HepG2 (cell line): ENCODE data around the gene CNNM2. TPM values are rescaled to one million over a fixed set of nuclear protein-coding genes. Genes with fewer than 3 reads are reported as not detected.

Source experiments
- ATAC-seq: fragments of 200-7000 bp; cut with Tn5 transposase; 3 replicates; pipeline ENCODE4 v1.9.1; 2020; ENCODE audit warnings: mild to moderate bottlenecking, moderate library complexity
- BruUV-seq: library from RNA; stranded (reverse); fragments of 400-500 nt; replicated peaks from 2 replicates; lab custom pipeline; 2021; lab: Mats Ljungman, UMichigan
- CTCF ChIA-PET: fragments of 300-600 bp; formaldehyde crosslinking; extraction: SDS; loops from one replicate; lab custom pipeline; 2021; ENCODE audit warnings: low total read pairs, inconsistent platforms, low intra/inter-chr PET ratio; lab: Yijun Ruan, JAX
- POLR2A ChIA-PET: fragments of 350-600 bp; sonication (Branson Sonifier 250); formaldehyde crosslinking; loops from one replicate; lab custom pipeline; 2020; ENCODE audit warnings: antibody characterized with exemption, inconsistent platforms; lab: Yijun Ruan, JAX
- DNase-seq: peaks from one replicate; pipeline ENCODE4 v3.0.0-alpha.2; 2015; ENCODE audit warnings: low spot score
- FAIRE-seq: peaks from 3 replicates; lab custom pipeline; 2011; peaks lifted over from hg19 to GRCh38; lab: Jason Lieb, UNC
- H2AFZ ChIP-seq: one replicate; pipeline ENCODE4 v1.6.1; 2011; ENCODE audit warnings: low read length, inconsistent platforms
- H3K27ac ChIP-seq: fragments of 300-600 bp; 3 replicates; pipeline ENCODE4 v1.8.0; 2011; ENCODE audit warnings: mixed run types, mild to moderate bottlenecking, mixed read lengths, low read length, inconsistent platforms; ENCODE audit not compliant: insufficient read depth; ENCODE audit errors: extremely low read length
- H3K27me3 ChIP-seq, 2 experiments: fragments of 200-600 bp in 1 of 2; 2 replicates in 1 of 2; 3 replicates in 1 of 2; pipeline versions ENCODE4 v1.6.0 to v1.8.0; 2011; ENCODE audit warnings: low read length in 2 of 2, mild to moderate bottlenecking in 2 of 2, moderate library complexity in 2 of 2, inconsistent platforms in 1 of 2; ENCODE audit not compliant: insufficient read depth in 2 of 2, control insufficient read depth in 1 of 2
- H3K36me3 ChIP-seq, 2 experiments: fragments of 200-600 bp in 1 of 2; replicated peaks in 1 of 2; 2 replicates in 1 of 2; 3 replicates in 1 of 2; pipeline versions ENCODE4 v1.5.1 to v1.8.0; 2011; ENCODE audit warnings: low read length in 2 of 2, inconsistent platforms in 1 of 2; ENCODE audit not compliant: insufficient read depth in 2 of 2, control insufficient read depth in 1 of 2
- H3K4me1 ChIP-seq: 2 replicates; pipeline ENCODE4 v1.5.1; 2012; ENCODE audit warnings: low read length, inconsistent platforms; ENCODE audit not compliant: insufficient read depth
- H3K4me2 ChIP-seq: 2 replicates; pipeline ENCODE4 v1.6.0; 2011; ENCODE audit warnings: low read depth, low read length, inconsistent platforms
- H3K4me3 ChIP-seq, 3 experiments: fragments of 200-600 bp in 1 of 3; sonication (generic), shearing (Covaris generic) in 1 of 3; replicated peaks in 1 of 3; 2 replicates each; pipeline ENCODE4 v1.5.1; 2011 to 2016; ENCODE audit warnings: low read length in 3 of 3, inconsistent platforms in 2 of 3, low read depth in 2 of 3, mild to moderate bottlenecking in 2 of 3, control low read depth in 1 of 3, mixed read lengths in 1 of 3; ENCODE audit not compliant: insufficient read depth in 1 of 3
- H3K79me2 ChIP-seq: one replicate; pipeline ENCODE4 v1.6.1; 2011; ENCODE audit warnings: low read length, inconsistent platforms; ENCODE audit not compliant: insufficient read depth
- H3K9ac ChIP-seq: 2 replicates; pipeline ENCODE4 v1.6.0; 2011; ENCODE audit warnings: mild to moderate bottlenecking, low read depth, low read length, inconsistent platforms; ENCODE audit not compliant: insufficient read depth
- H3K9me3 ChIP-seq: 2 replicates; pipeline ENCODE4 v1.5.1; 2012; ENCODE audit warnings: mild to moderate bottlenecking, low read length
- H4K20me1 ChIP-seq: 2 replicates; pipeline ENCODE4 v1.6.0; 2011; ENCODE audit warnings: inconsistent platforms, mild to moderate bottlenecking, low read length, moderate library complexity; ENCODE audit not compliant: insufficient read depth
- CBX2 ChIP-seq, 2 experiments: fragments of 200-600 bp in 1 of 2; sonication (generic); formaldehyde crosslinking in 1 of 2; IDR thresholded peaks; 2 replicates each; pipeline versions ENCODE4 v1.7.0 to v1.8.1; 2018 to 2022; ENCODE audit warnings: low read depth in 2 of 2, low read length in 1 of 2, mild to moderate bottlenecking in 1 of 2, missing genetic modification reagents in 1 of 2
- CTCF ChIP-seq: sonication (generic); formaldehyde crosslinking; IDR thresholded peaks from 2 replicates; pipeline ENCODE4 v1.5.0; 2020; ENCODE audit warnings: mild to moderate bottlenecking, missing genetic modification reagents, moderate library complexity
- KMT2A ChIP-seq: sonication (generic); formaldehyde crosslinking; IDR thresholded peaks from 2 replicates; pipeline ENCODE4 v1.4.0; 2020; ENCODE audit warnings: missing genetic modification reagents
- MLLT10 ChIP-seq: sonication (generic); formaldehyde crosslinking; IDR thresholded peaks from 2 replicates; pipeline ENCODE4 v1.4.0; 2020; ENCODE audit warnings: missing genetic modification reagents
- STAG1 ChIP-seq: sonication (generic); formaldehyde crosslinking; IDR thresholded peaks from 2 replicates; pipeline ENCODE4 v1.4.0; 2020; ENCODE audit warnings: missing genetic modification reagents
- THAP11 ChIP-seq: IDR thresholded peaks from 2 replicates; pipeline ENCODE4 v1.6.1; 2016; ENCODE audit warnings: missing biosample characterization, missing genetic modification reagents
- TSC22D2 ChIP-seq: sonication (generic); formaldehyde crosslinking; IDR thresholded peaks from 2 replicates; pipeline ENCODE4 v1.5.1; 2020; ENCODE audit warnings: missing genetic modification reagents, mild to moderate bottlenecking, borderline replicate concordance
- WIZ ChIP-seq: sonication (generic); formaldehyde crosslinking; IDR thresholded peaks from 2 replicates; pipeline ENCODE4 v1.5.1; 2020; ENCODE audit warnings: mild to moderate bottlenecking, missing genetic modification reagents
- WGBS: methylation state at CpG from one replicate; pipeline ENCODE4 v1.1.6; 2017; ENCODE audit warnings: low lambda C conversion rate; 5-methylcytosine and 5-hydroxymethylcytosine counted together
- in situ Hi-C: cut with HindIII; loops from 2 replicates; pipeline ENCODE4 v1.10.0; 2017; ENCODE audit warnings: low pct_unique_long_range_greater_than_20kb; ENCODE audit not compliant: extremely low pct_ligation_motif_present
- intact Hi-C: fragments of 100-400 bp; cut with micrococcal nuclease; formaldehyde crosslinking; loops from one replicate; pipeline ENCODE4 v1.10.0; 2022; ENCODE audit not compliant: unreplicated experiment
- polyA plus RNA-seq, 8 experiments: library from polyadenylated mRNA; depleted of rRNA in 3 of 8; stranded (reverse) in 7 of 8; unstranded in 1 of 8; fragments of >200 nt; fragmentation: Illumina TruSeq in 4 of 8; extraction: Trizol in 4 of 8; gene quantifications; 2 replicates each; pipeline versions ENCODE4 v1.2.1 to v1.2.3, GENCODE V29; 2011 to 2016; ENCODE audit warnings: low read depth in 4 of 8, missing spikeins in 1 of 8, mixed read lengths in 1 of 8; ENCODE audit not compliant: insufficient read depth in 1 of 8
- total RNA-seq, 5 experiments: library from RNA; depleted of rRNA; stranded (reverse); fragments of >200 nt; fragmentation: Illumina TruSeq; extraction: Trizol; gene quantifications; 2 replicates each; pipeline ENCODE4 v1.2.3, GENCODE V29; 2016; ENCODE audit warnings: low read depth in 1 of 5

CNNM2 gene
- total and polyA plus RNA-seq, 2 of the 13 experiments (the other 11 are each of a cell fraction or from before 2014, with no cell fraction given), result 7.1 to 9.0 TPM

- WGBS, result 97% methylated on average over 13 of the region's 15 CpGs
- DNase-seq, result no peak
- Histone ChIP-seq H2AFZ (no peak overlapping the region), H3K4me2 (no peak overlapping the region), H3K9ac (no peak overlapping the region), H3K4me1 (no peaks in the 10 kb centered on the region), H3K27ac (no peak overlapping the region), H3K36me3 (peaks cover 0 to 4% of the 10 kb centered on the region in 2 experiments; a peak in 2 of 5 replicates), H4K20me1 (no peaks in the 10 kb centered on the region), H3K9me3 (no peaks in the 10 kb centered on the region), H3K79me2 (no peaks in the 10 kb centered on the region), H3K27me3 (no peaks in the 10 kb centered on the region), H3K4me3 (no peak overlapping the region)
- ChIA-PET CTCF (interaction anchor here (1.5 kb wide), 1 partner anchor 146 kb away, joined by 4 read pairs; no protein-coding TSS in a partner anchor), POLR2A (interaction anchor here (0.8 to 1.7 kb wide), 2 partner anchors 18 to 145 kb away, joined by 3 to 5 read pairs; partner anchors contain the start of gene CNNM2)
- BruUV-seq, result no TSS peak
- ATAC-seq, result peak; percentile 22; the same call in 1 of the 3 replicates
- intact Hi-C loops, result no loop called here
- no peak for TF ChIP-seq THAP11 (CRISPR knock-in tag)
- peak; percentile 22; the same call in 1 of the 2 replicates for TF ChIP-seq CTCF (CRISPR knock-in tag)
- TF ChIP-seq WIZ, result no peak
- no peak for TF ChIP-seq CBX2 (IDR thresholded peaks at IDR 0.05; ENCODE audit: low read depth, low read length)
- TF ChIP-seq CBX2 (CRISPR knock-in tag; IDR thresholded peaks at IDR 0.05; ENCODE audit: low read depth), result no peak
- TF ChIP-seq STAG1, result peak; percentile 45
- no peak for TF ChIP-seq MLLT10
- no peak for TF ChIP-seq KMT2A
- no peak for TF ChIP-seq TSC22D2 (CRISPR knock-in tag)
- FAIRE-seq, result no peak
- in situ Hi-C loops, result loop anchor here (25.0 kb wide), 1 partner anchor 326 kb away; the partner anchor contains the start of gene WBP1L
Observed at GRCh38 chr10:103062854-103063590, 144.9 kb downstream of the CNNM2 start.
